B cell (primary cell): ENCODE results near the gene PEX10. TPM values are rescaled to one million over a fixed set of nuclear protein-coding genes. Genes with fewer than 3 reads are reported as not detected.

ENCODE experiments used
- ATAC-seq: fragments of 200-7000 bp; cut with Tn5 transposase; one replicate; pipeline ENCODE4 v1.10.0; 2021; ENCODE audit warnings: low read depth, mild to moderate bottlenecking, moderate number of reproducible peaks, moderate library complexity
- CTCF ChIA-PET: fragments of 350-600 bp; sonication (Branson Sonifier 250); formaldehyde crosslinking; loops from one replicate; lab custom pipeline; 2021; ENCODE audit warnings: antibody characterized with exemption, inconsistent platforms; lab: Charles Lee
- POLR2A ChIA-PET: fragments of 350-600 bp; sonication (Branson Sonifier 250); formaldehyde crosslinking; loops from one replicate; lab custom pipeline; 2021; ENCODE audit warnings: antibody characterized with exemption; lab: Charles Lee
- DNase-seq: peaks from one replicate; pipeline ENCODE4 v3.0.0; 2013
- H2AFZ ChIP-seq: 2 replicates; pipeline ENCODE4 v1.6.1; 2012; ENCODE audit warnings: mild to moderate bottlenecking, low read depth, low read length; ENCODE audit not compliant: insufficient read depth, poor library complexity, severe bottlenecking
- H3K27ac ChIP-seq, 2 donors: 1 replicate in 1 of 2; 2 replicates in 1 of 2; pipeline ENCODE4 v1.5.1; 2012 to 2013; ENCODE audit warnings: low read length in 2 of 2, mild to moderate bottlenecking in 2 of 2, moderate library complexity in 1 of 2
- H3K27me3 ChIP-seq, 4 experiments: fragments of 200-600 bp in 1 of 4; sonication (generic) in 1 of 4; replicated peaks in 1 of 4; 1 replicate in 2 of 4; 2 replicates in 2 of 4; pipeline versions ENCODE4 v1.6.1 to v1.7.0; 2013 to 2016; ENCODE audit warnings: low read length in 3 of 4, mild to moderate bottlenecking in 2 of 4, mixed read lengths in 1 of 4, moderate library complexity in 1 of 4; ENCODE audit not compliant: insufficient read depth in 4 of 4, control insufficient read depth in 3 of 4; ENCODE audit errors: control extremely low read depth in 1 of 4
- H3K36me3 ChIP-seq, 2 experiments: replicated peaks in 1 of 2; 1 replicate in 1 of 2; 2 replicates in 1 of 2; pipeline versions ENCODE4 v1.6.1 to v1.7.1; 2013; ENCODE audit warnings: low read length in 1 of 2; ENCODE audit not compliant: insufficient read depth in 2 of 2, control insufficient read depth in 1 of 2; ENCODE audit errors: control extremely low read depth in 1 of 2, extremely low read depth in 1 of 2
- H3K4me1 ChIP-seq, 2 donors: fragments of 200-600 bp in 1 of 2; sonication (generic) in 1 of 2; 1 replicate in 1 of 2; 2 replicates in 1 of 2; pipeline versions ENCODE4 v1.5.1 to v1.6.1; 2013 to 2017; ENCODE audit warnings: low read length in 2 of 2; ENCODE audit not compliant: control insufficient read depth in 2 of 2, insufficient read depth in 2 of 2
- H3K4me2 ChIP-seq: replicated peaks from 2 replicates; pipeline ENCODE3; 2012; ENCODE audit warnings: mild to moderate bottlenecking, low read depth, low read length; ENCODE audit not compliant: poor library complexity, severe bottlenecking
- H3K4me3 ChIP-seq, 5 experiments: fragments of 200-600 bp in 1 of 5; sonication (generic) in 1 of 5; 1 replicate in 3 of 5; 2 replicates in 2 of 5; pipeline versions ENCODE4 v1.5.1 to v1.7.0; 2011 to 2016; ENCODE audit warnings: low read length in 4 of 5, mild to moderate bottlenecking in 4 of 5, low read depth in 2 of 5, control low read depth in 1 of 5, moderate library complexity in 1 of 5; ENCODE audit not compliant: insufficient read depth in 1 of 5; ENCODE audit errors: control extremely low read depth in 1 of 5, extremely low read depth in 1 of 5
- H3K79me2 ChIP-seq: fragments of 200-600 bp; sonication (generic); one replicate; pipeline ENCODE4 v1.6.0; 2016; ENCODE audit warnings: low read length; ENCODE audit not compliant: control insufficient read depth, insufficient read depth
- H3K9ac ChIP-seq: fragments of 200-600 bp; sonication (generic); 2 replicates; pipeline ENCODE4 v1.6.1; 2017; ENCODE audit warnings: mild to moderate bottlenecking, low read length, moderate library complexity
- H3K9me3 ChIP-seq, 3 donors: one replicate each; pipeline versions ENCODE4 v1.6.1 to v1.7.1; 2013; ENCODE audit warnings: low read length in 2 of 3; ENCODE audit not compliant: control insufficient read depth in 2 of 3, insufficient read depth in 1 of 3; ENCODE audit errors: control extremely low read depth in 1 of 3
- H4K20me1 ChIP-seq: 2 replicates; pipeline ENCODE4 v1.6.0; 2012; ENCODE audit warnings: mild to moderate bottlenecking, low read length; ENCODE audit not compliant: insufficient read depth, control insufficient read depth, poor library complexity, severe bottlenecking
- H3K27ac Mint-ChIP-seq: one replicate; pipeline ENCODE4 v1.8.0; 2021; ENCODE audit warnings: mixed read lengths
- H3K27me3 Mint-ChIP-seq: one replicate; pipeline ENCODE4 v1.8.0; 2021; ENCODE audit warnings: mixed read lengths
- H3K4me1 Mint-ChIP-seq: one replicate; pipeline ENCODE4 v1.8.0; 2021; ENCODE audit warnings: mixed read lengths
- H3K4me3 Mint-ChIP-seq: one replicate; pipeline ENCODE4 v1.8.0; 2021; ENCODE audit warnings: mixed read lengths
- H3K9me3 Mint-ChIP-seq: one replicate; pipeline ENCODE4 v1.8.0; 2022; ENCODE audit warnings: mixed read lengths; ENCODE audit not compliant: insufficient read depth
- EZH2 ChIP-seq: IDR thresholded peaks from 2 replicates; pipeline ENCODE4 v1.6.1; 2012; ENCODE audit warnings: borderline replicate concordance, low read depth, mild to moderate bottlenecking, moderate library complexity, low read length; ENCODE audit not compliant: insufficient read depth, poor library complexity, severe bottlenecking
- WGBS: methylation state at CpG from one replicate; pipeline ENCODE4 v1.1.5; 2013; ENCODE audit warnings: missing lambda C conversion rate; ENCODE audit not compliant: insufficient coverage; 5-methylcytosine and 5-hydroxymethylcytosine counted together
- intact Hi-C: fragments of 100-400 bp; cut with micrococcal nuclease; formaldehyde crosslinking; loops from one replicate; pipeline ENCODE4 v1.10.0; 2022
- polyA plus RNA-seq: library from polyadenylated mRNA; depleted of rRNA; stranded (reverse); fragments of >200 nt; gene quantifications from 2 replicates; pipeline ENCODE4 v1.2.3, GENCODE V29; 2012
- total RNA-seq, 2 donors: library from RNA; stranded (reverse); fragments of 120-200 nt in 1 of 2; gene quantifications; 1 replicate in 1 of 2; 2 replicates in 1 of 2; pipeline versions ENCODE4 v1.2.3 to v1.2.4, GENCODE V29; 2013 to 2022
- TF ChIP-seq, protein P1 (sequence below): fragments of 200-600 bp; IDR thresholded peaks from one replicate; pipeline ENCODE4 v1.8.0; 2022; ENCODE audit warnings: antibody characterized with exemption, mild to moderate bottlenecking

PEX10 gene
- total and polyA plus RNA-seq, 2 donors (not counting 1 experiment from before 2014, with no cell fraction given) = 13.5 to 18.4 TPM

DNA sequence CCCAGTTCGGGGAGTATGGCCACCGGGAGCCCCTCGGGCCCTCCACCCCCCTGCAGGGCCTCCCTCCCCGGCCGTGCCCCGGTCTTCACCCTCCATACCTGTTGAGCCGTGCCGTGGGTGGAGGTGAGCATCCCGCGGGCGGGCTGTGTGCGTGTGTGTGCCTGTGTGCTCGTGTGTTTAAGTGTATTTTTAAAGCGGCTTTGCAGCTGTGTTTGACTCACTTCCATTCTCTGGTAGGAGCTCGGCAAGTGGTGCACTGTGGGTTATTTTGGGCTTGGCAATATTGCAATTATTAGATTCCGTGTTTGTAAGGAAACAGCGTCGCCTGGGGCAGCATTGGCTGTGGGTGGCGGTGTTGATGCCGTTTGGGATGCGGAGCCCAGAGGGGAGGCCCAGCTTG lies 43.4 kb upstream of the PEX10 start:
- intact Hi-C loops = no loop called here
- no peak overlapping the region for H3K4me3 Mint-ChIP-seq

DNA sequence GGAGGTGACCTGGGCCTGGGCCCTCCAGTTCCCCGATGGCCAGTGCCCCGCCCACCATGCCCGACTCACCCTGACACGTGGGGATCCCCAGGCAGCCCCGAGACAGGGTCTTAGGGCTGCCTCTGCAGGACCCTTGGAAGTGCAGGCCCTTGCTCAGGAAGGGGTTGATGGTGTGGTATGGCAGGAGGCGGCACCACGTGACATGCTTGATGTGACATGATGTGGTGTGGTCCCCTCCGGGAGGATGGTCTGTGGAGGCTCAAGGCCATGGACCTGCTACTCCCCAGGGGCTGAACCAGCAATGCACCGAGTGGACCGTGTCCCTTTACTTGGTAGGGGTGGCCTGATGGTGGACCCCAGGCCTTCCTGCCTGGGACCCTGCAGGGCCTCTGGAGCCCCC lies 41.9 kb upstream of the PEX10 start:
- Histone ChIP-seq H3K27me3 (no peaks in the 10 kb centered on the region), H3K4me1 (no peaks in the 10 kb centered on the region), H3K4me2 (no peak overlapping the region), H3K9ac (no peak overlapping the region), H3K4me3 (no peak overlapping the region), H2AFZ (no peak overlapping the region), H3K9me3 (no peaks in the 10 kb centered on the region), H3K79me2 (no peaks in the 10 kb centered on the region), H4K20me1 (no peaks in the 10 kb centered on the region), H3K27ac (no peak overlapping the region), H3K36me3 (no peaks in the 10 kb centered on the region)
- no peak overlapping the region for H3K4me3 Mint-ChIP-seq
- H3K27me3 Mint-ChIP-seq = peaks cover 4% of the 10 kb centered on the region
- no peak for DNase-seq
- intact Hi-C loops = no loop called here
- POLR2A ChIA-PET = no interaction called here
- no peak for ATAC-seq
- TF ChIP-seq EZH2 = no peak
- TF ChIP-seq, protein P1, sequence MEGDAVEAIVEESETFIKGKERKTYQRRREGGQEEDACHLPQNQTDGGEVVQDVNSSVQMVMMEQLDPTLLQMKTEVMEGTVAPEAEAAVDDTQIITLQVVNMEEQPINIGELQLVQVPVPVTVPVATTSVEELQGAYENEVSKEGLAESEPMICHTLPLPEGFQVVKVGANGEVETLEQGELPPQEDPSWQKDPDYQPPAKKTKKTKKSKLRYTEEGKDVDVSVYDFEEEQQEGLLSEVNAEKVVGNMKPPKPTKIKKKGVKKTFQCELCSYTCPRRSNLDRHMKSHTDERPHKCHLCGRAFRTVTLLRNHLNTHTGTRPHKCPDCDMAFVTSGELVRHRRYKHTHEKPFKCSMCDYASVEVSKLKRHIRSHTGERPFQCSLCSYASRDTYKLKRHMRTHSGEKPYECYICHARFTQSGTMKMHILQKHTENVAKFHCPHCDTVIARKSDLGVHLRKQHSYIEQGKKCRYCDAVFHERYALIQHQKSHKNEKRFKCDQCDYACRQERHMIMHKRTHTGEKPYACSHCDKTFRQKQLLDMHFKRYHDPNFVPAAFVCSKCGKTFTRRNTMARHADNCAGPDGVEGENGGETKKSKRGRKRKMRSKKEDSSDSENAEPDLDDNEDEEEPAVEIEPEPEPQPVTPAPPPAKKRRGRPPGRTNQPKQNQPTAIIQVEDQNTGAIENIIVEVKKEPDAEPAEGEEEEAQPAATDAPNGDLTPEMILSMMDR = no peak
- 80% methylated on average over 10 of the region's 10 CpGs for WGBS
- CTCF ChIA-PET = no interaction called here
- H3K27ac Mint-ChIP-seq = no peak overlapping the region
- no peaks in the 10 kb centered on the region for H3K4me1 Mint-ChIP-seq
- H3K9me3 Mint-ChIP-seq = no peaks in the 10 kb centered on the region

More for the DNA sequence above, 43.4 kb upstream of the PEX10 start:
- Histone ChIP-seq H3K9me3 (no peaks in the 10 kb centered on the region), H4K20me1 (no peaks in the 10 kb centered on the region), H3K9ac (no peak overlapping the region), H3K79me2 (no peaks in the 10 kb centered on the region), H3K36me3 (no peaks in the 10 kb centered on the region), H3K4me3 (no peak overlapping the region), H3K27ac (no peak overlapping the region), H3K4me1 (no peaks in the 10 kb centered on the region), H3K27me3 (peaks cover 0 to 2% (median 0%) of the 10 kb centered on the region in 4 experiments), H3K4me2 (no peak overlapping the region), H2AFZ (no peak overlapping the region)
- TF ChIP-seq, protein P1 = no peak
- no peak for TF ChIP-seq EZH2
- no peak overlapping the region for H3K27ac Mint-ChIP-seq
- no peaks in the 10 kb centered on the region for H3K9me3 Mint-ChIP-seq
- no peaks in the 10 kb centered on the region for H3K4me1 Mint-ChIP-seq
- DNase-seq (no peak), ATAC-seq (no peak)
- ChIA-PET POLR2A (no interaction called here), CTCF (no interaction called here)
- WGBS = 68% methylated on average over 11 of the region's 21 CpGs
- peaks cover 4% of the 10 kb centered on the region for H3K27me3 Mint-ChIP-seq
